HUES64 (cell line): Measurements from ENCODE around the gene ZNF561. TPM values are rescaled to one million over a fixed set of nuclear protein-coding genes. Genes with fewer than 3 reads are reported as not detected.
"Not testable (repeated sequence)": the region's sequence is repeated elsewhere in the genome, so short reads cannot be mapped to it uniquely, and the experiment has no call there.

Source experiments
- H3K27ac ChIP-seq: 2 replicates; pipeline ENCODE4 v1.7.0; 2013; ENCODE audit warnings: low read depth, low read length, inconsistent platforms
- H3K27me3 ChIP-seq: 2 replicates; pipeline ENCODE4 v1.6.1; 2013; ENCODE audit warnings: mild to moderate bottlenecking, low read length; ENCODE audit not compliant: insufficient read depth
- H3K36me3 ChIP-seq: 2 replicates; pipeline ENCODE4 v1.6.1; 2013; ENCODE audit warnings: mild to moderate bottlenecking, low read length; ENCODE audit not compliant: insufficient read depth
- H3K4me1 ChIP-seq: 2 replicates; pipeline ENCODE4 v1.6.1; 2013; ENCODE audit warnings: mild to moderate bottlenecking, low read length, moderate library complexity; ENCODE audit not compliant: insufficient read depth
- H3K4me3 ChIP-seq: 2 replicates; pipeline ENCODE4 v1.5.1; 2013; ENCODE audit warnings: mild to moderate bottlenecking, low read length, moderate library complexity
- H3K9ac ChIP-seq: 2 replicates; pipeline ENCODE4 v1.6.1; 2013; ENCODE audit warnings: mild to moderate bottlenecking, low read depth, low read length
- H3K9me3 ChIP-seq: 2 replicates; pipeline ENCODE4 v1.6.1; 2013; ENCODE audit warnings: low read depth, low read length; ENCODE audit not compliant: insufficient read depth
- WGBS: fragments of 150-250, 120-280 bp; methylation state at CpG from one replicate; pipeline ENCODE4 v1.1.7; 2013; ENCODE audit warnings: missing lambda C conversion rate; 5-methylcytosine and 5-hydroxymethylcytosine counted together
- polyA plus RNA-seq, 2 experiments: library from polyadenylated mRNA; stranded (reverse); fragments of 50-300 nt; gene quantifications; one replicate each; pipeline ENCODE4 v1.2.3, GENCODE V29; 2013

Gene ZNF561
- 47.9 TPM for polyA plus RNA-seq (2013, experiment 1 of 2)
- polyA plus RNA-seq (2013, experiment 2 of 2), result 41.7 TPM

DNA sequence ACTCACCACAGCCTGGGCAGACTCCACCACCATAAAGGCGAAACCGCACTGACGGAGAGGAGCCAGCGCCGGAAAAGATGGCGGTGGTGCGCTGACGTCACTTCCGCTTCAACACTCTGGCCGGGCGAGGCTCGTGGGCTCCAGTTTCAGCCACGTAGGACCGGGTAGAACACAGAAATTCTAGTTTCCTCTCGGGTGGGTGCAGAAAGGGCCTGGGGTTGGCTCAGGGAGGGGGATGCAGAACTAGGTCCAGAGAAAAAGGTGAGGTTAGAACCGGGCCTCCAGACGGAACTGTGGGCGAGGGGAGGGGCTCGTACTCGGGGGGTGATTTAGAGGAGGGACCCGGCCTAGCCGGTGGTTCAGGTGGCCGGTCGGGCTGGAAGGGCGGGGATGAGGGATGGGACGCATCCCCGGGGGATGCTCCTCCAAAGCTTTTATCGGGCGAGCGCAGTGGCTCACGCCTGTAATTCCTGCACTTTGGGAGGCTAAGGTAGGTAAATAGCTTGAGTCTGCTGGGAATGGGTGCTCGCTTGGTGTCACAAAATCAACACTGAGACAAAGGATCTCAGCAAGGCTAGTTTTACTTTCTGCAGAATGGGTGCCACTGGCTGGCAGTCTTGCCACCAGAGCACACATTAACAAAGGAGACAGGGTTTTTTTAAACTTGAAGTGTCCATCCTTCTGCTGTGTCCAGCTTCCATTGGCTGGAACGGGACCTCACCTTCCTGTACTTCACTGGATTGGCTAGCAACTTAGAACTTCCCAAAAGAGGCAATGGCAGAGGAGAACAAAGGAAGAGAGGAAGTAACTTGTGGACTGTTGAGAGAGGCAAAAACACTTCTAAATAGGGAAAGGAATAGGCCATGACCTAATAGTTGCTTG is at the start of gene ZNF561:
TSS of gene ZNF561 (minus strand) at position 77 of the 882 bp plus-strand sequence. CDS start 1,776 bp downstream, outside the sequence.
- Histone ChIP-seq H3K36me3 (peaks cover 32% of the 10 kb centered on the region), H3K4me3 (peak within 1 kb of the TSS; percentile 78), H3K27ac (peak within 1 kb of the TSS; percentile 98), H3K27me3 (no peaks in the 10 kb centered on the region), H3K9me3 (no peaks in the 10 kb centered on the region), H3K4me1 (peaks cover 9% of the 10 kb centered on the region; the same call in 1 of the 2 replicates), H3K9ac (peak within 1 kb of the TSS; percentile 99)
- WGBS, result 3% methylated on average over 33 of the region's 33 CpGs

DNA sequence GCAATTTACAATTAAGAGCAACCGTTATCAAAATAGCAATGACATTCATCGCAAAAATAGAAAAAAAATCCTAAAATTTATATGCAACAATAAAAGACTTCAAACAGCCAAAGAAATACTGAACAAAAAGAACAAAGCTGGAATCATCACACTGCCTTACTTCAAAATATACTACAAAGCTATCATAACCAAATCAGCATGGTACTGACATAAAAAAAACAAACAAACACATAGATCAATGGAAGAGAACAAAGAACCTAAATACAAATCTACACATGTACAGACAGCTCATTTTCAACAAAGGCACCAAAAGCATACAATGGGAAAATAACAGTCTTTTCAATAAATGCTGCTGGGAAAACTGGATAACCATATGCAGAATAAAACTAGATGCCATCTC is 47.5 kb upstream of the ZNF561 start:
- 93% methylated on average over 2 of the region's 2 CpGs for WGBS
- H3K9me3 ChIP-seq, result peaks cover 18% of the 10 kb centered on the region
- no peak overlapping the region for H3K9ac ChIP-seq

DNA sequence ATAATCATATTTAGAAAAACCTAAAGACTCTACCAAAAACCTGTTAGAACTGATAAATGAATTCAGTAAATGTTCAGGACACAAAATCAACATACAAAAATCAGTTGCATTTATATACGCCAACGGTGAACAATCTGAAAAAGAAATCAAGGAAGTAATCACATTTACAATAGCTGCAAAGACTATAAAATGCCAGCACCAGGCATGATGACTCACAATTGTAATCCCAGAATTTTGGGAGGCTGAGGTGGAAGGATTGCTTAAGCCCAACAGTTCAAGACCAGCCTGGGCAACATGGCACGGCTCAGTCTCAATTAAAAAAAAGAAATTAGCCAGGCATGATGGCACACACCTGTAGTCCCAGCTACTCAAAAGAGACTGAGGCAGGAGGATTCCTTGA is 46.9 kb upstream of the ZNF561 start:
- Histone ChIP-seq H3K9me3 (peaks cover 11% of the 10 kb centered on the region), H3K27me3 (no peaks in the 10 kb centered on the region), H3K9ac (no peak overlapping the region), H3K4me3 (no peak overlapping the region), H3K27ac (no peak overlapping the region), H3K36me3 (peaks cover 41% of the 10 kb centered on the region), H3K4me1 (no peaks in the 10 kb centered on the region)
- WGBS, result 100% methylated on average over 3 of the region's 3 CpGs

More for the DNA sequence above, 47.5 kb upstream of the ZNF561 start:
- no peaks in the 10 kb centered on the region for H3K4me1 ChIP-seq
- H3K4me3 ChIP-seq, result no peak overlapping the region
- H3K27me3 ChIP-seq, result no peaks in the 10 kb centered on the region
- peaks cover 47% of the 10 kb centered on the region for H3K36me3 ChIP-seq
- H3K27ac ChIP-seq, result no peak overlapping the region

DNA sequence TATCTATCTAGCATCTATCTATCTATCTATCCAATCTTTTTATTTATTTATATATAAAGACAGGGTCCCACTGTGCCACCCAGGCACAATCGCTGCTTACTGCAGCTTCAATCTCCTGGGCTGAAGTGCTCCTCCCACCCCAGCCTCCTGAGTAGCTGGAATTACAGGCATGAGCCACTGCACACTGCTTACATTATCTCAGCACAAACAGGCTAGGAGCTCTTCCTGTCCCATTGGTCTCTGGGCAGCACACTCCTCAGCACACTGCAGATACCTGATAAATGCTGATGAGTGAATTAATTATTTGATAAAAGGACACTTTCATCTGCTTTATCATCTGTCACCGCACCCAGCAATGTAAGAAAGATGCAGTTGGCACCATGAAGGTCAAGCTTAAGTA is 37.7 kb upstream of the ZNF561 start:
- Histone ChIP-seq H3K36me3 (peaks cover 56% of the 10 kb centered on the region), H3K4me1 (no peaks in the 10 kb centered on the region), H3K9me3 (peaks cover 24% of the 10 kb centered on the region), H3K27me3 (no peaks in the 10 kb centered on the region), H3K27ac (no peak overlapping the region), H3K9ac (no peak overlapping the region), H3K4me3 (no peak overlapping the region)
- 99% methylated on average over 2 of the region's 2 CpGs for WGBS

DNA sequence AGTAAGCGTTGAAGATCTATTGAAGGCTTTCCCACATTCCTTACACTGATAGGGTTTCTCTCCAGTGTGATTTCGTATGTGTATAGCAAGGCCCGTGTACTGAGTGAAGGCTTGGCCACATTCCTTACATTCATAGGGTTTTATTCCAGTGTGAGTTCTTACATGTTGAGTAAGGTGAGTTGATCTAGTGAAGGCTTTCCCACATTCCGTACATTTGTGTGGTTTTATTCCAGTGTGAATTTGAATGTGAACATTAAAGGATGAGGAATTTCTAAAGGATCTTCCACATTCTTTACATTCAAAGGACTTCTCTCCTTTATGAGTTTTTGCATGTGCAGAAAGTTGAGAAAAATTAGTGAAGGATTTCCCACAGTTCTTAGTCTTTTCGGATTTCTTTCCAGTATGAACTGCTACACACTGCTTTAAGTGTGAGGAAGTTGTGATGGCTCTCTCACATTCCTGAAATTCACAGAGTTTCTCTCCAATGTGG is 32.1 kb upstream of the ZNF561 start:
- H3K9ac ChIP-seq, H3K27ac ChIP-seq, H3K4me3 ChIP-seq, H3K27me3 ChIP-seq: not testable (repeated sequence)
- Histone ChIP-seq H3K4me1 (peaks cover 12% of the 10 kb centered on the region), H3K36me3 (peaks cover 87% of the 10 kb centered on the region), H3K9me3 (peaks cover 56% of the 10 kb centered on the region)
- 100% methylated on average over 2 of the region's 5 CpGs for WGBS

DNA sequence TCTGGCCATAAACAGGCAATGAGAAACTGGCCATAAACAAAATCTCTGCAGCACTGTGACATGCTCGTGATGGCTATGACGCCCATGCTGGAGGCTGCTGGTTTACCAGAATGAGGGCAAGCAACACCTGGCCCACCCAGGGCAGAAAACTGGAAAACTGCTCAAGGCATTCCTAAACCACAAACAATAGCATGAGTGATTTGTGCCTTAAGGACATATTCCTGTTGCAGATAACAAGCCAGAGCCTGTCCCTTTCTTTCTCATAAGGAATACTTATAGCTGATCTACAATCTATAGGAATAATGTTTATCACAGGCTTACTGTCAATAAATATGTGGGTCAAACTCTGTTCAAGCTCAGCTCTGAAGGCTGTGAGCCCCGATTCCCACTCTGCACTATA is 30.4 kb upstream of the ZNF561 start:
- Histone ChIP-seq H3K4me1 (peaks cover 14% of the 10 kb centered on the region), H3K9me3 (peaks cover 56% of the 10 kb centered on the region), H3K36me3 (peaks cover 79% of the 10 kb centered on the region)
- not testable (repeated sequence) for H3K9ac ChIP-seq, H3K4me3 ChIP-seq, H3K27ac ChIP-seq, H3K27me3 ChIP-seq
- WGBS, result 96% methylated on average over 3 of the region's 3 CpGs

DNA sequence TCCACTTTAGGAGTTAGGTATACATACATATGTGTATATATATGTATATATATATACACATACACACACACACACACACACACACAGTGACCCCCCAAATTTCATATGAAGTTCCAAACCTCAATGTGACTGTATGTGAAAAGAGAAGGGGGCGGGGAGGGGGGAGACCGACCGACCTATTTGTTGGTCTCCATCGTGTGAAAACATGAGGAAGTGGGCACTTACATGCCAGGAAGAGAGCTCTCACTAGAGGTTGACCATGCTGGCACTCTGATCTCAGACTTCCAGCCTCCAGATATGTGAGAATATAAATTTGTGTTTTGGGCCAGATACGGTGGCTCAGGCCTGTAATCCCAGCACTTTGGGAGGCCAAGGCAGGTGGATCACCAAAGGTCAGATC is 29.3 kb upstream of the ZNF561 start:
- Histone ChIP-seq H3K27me3 (no peaks in the 10 kb centered on the region), H3K9ac (no peak overlapping the region), H3K9me3 (peaks cover 47% of the 10 kb centered on the region), H3K36me3 (peaks cover 77% of the 10 kb centered on the region), H3K4me1 (peaks cover 14% of the 10 kb centered on the region), H3K4me3 (no peak overlapping the region), H3K27ac (peak overlapping the region; percentile 81)
- WGBS, result 91% methylated on average over 5 of the region's 5 CpGs

DNA sequence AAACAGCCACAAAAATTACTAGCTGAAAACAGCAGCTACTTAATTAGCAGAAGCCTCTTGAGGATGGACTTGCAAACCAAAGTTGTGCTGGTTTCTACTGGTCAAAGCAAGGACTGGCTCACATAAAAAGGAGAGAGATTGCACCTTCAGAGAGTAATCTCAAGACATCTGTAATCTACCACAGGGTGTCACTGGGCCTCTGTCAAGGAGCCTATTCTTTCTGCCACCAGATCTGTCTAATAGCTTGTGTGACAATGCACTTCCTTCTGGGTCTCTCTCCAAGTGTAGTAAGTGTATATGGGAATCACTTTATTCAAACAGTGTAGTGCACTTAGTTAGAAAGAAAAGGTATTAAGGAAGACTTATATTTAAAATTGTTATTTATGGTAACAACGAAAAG is 24.4 kb upstream of the ZNF561 start:
- H3K27me3 ChIP-seq, result no peaks in the 10 kb centered on the region
- peaks cover 12% of the 10 kb centered on the region for H3K4me1 ChIP-seq
- no peak overlapping the region for H3K27ac ChIP-seq
- H3K9ac ChIP-seq, result no peak overlapping the region
- peaks cover 16% of the 10 kb centered on the region for H3K9me3 ChIP-seq
- peaks cover 45% of the 10 kb centered on the region for H3K36me3 ChIP-seq
- H3K4me3 ChIP-seq, result no peak overlapping the region
- no CpG with 5 or more reads among the region's 1 CpG for WGBS

DNA sequence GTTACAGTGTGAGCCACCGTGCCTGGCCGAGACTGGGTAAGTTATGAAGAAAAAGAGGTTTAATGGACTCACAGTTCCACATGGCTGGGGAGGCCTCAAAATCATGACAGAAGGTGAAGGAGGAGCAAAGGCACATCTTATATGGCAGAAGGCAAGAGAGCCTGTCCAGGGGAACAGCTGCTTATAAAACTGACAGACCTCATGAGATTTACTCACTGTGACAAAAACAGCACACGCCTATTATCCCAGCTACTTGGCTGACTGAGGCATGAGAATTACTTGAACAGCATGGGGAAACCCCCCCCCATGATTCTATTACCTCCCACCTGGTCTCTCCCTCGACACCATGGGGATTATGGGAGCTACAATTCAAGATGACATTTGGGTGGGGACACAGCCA is 23.4 kb upstream of the ZNF561 start:
- peaks cover 14% of the 10 kb centered on the region for H3K9me3 ChIP-seq
- no peak overlapping the region for H3K27ac ChIP-seq
- WGBS, result 94% methylated on average over 4 of the region's 4 CpGs
- no peak overlapping the region for H3K9ac ChIP-seq
- peaks cover 6% of the 10 kb centered on the region; the same call in 1 of the 2 replicates for H3K4me1 ChIP-seq
- H3K36me3 ChIP-seq, result peaks cover 39% of the 10 kb centered on the region
- no peaks in the 10 kb centered on the region for H3K27me3 ChIP-seq
- H3K4me3 ChIP-seq, result no peak overlapping the region

DNA sequence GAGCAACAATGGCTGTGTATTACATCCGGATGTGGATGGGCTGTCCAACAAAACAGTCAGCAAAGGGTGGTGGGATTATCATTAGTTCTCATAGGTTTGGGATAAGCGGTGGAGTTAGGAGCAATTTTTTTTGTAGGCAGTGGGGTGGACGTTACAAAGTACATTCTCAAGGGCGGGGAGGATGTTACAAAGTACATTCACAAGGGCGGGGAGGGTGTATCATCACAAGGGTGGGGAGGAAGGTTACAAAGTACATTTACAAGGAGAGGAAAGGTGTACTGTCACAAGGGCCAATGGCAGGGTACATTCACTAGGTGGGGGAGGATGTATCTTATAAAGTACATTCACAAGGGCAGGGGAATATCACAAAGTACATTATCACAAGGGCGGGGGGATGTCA is 20.8 kb upstream of the ZNF561 start:
- Histone ChIP-seq H3K4me1 (no peaks in the 10 kb centered on the region), H3K4me3 (no peak overlapping the region), H3K27ac (no peak overlapping the region), H3K36me3 (peaks cover 31% of the 10 kb centered on the region), H3K9ac (no peak overlapping the region), H3K9me3 (peaks cover 14% of the 10 kb centered on the region), H3K27me3 (no peaks in the 10 kb centered on the region)
- 97% methylated on average over 6 of the region's 6 CpGs for WGBS

DNA sequence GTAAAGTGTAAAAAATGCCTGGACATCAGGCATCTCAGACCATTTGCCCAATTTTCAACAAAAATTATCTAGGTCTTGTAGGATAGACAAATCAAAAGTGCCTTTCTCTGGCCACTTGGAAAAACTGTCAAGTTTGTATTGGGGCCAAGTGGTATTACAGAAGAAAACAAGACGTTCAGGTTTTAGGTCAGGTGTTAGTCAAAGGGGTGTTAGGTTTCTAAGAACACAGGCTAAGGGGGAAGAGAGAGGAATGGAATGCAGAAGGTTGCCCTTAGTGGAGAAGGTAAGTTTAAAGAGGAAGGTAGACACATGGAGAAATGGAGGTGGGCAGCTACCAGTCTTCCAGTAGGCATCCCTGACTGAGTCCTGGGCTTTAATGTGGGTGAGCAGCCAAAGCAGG is 19.9 kb upstream of the ZNF561 start:
- Histone ChIP-seq H3K9me3 (peaks cover 14% of the 10 kb centered on the region), H3K9ac (no peak overlapping the region), H3K27me3 (no peaks in the 10 kb centered on the region), H3K27ac (no peak overlapping the region), H3K36me3 (peaks cover 27% of the 10 kb centered on the region), H3K4me3 (no peak overlapping the region), H3K4me1 (no peaks in the 10 kb centered on the region)
- 85% methylated on average over 1 of the region's 1 CpG for WGBS
